Endothelial cell of umbilical vein (primary cell): ENCODE results near the gene SUFU.

ENCODE experiments used
- CTCF ChIP-seq, 2 donors: IDR thresholded peaks; 1 replicate in 1 of 2; 2 replicates in 1 of 2; pipeline ENCODE4 v1.5.1; 2011; ENCODE audit warnings: low read length in 2 of 2, mild to moderate bottlenecking in 2 of 2, moderate library complexity in 2 of 2, control low read depth in 1 of 2, inconsistent platforms in 1 of 2, low read depth in 1 of 2; ENCODE audit not compliant: insufficient read depth in 1 of 2; ENCODE audit errors: extremely low read depth in 1 of 2
- EZH2 ChIP-seq: IDR thresholded peaks from 2 replicates; pipeline ENCODE4 v1.6.1; 2012; ENCODE audit warnings: borderline replicate concordance, low read depth, mild to moderate bottlenecking, moderate library complexity, low read length, inconsistent platforms; ENCODE audit not compliant: severe bottlenecking
- FOS ChIP-seq: IDR thresholded peaks from 2 replicates; pipeline ENCODE4 v1.6.1; 2011; ENCODE audit warnings: mild to moderate bottlenecking, low read length, moderate library complexity, borderline replicate concordance; ENCODE audit not compliant: insufficient read depth
- JUN ChIP-seq: IDR thresholded peaks from 2 replicates; pipeline ENCODE4 v1.6.1; 2011; ENCODE audit warnings: borderline replicate concordance, low read depth; ENCODE audit not compliant: insufficient read length, insufficient read depth
- MAX ChIP-seq: IDR thresholded peaks from 2 replicates; pipeline ENCODE4 v1.6.1; 2011; ENCODE audit not compliant: insufficient read depth, insufficient read length
- MYC ChIP-seq: IDR thresholded peaks from one replicate; pipeline ENCODE4 v1.6.1; 2011; ENCODE audit warnings: mild to moderate bottlenecking, low read depth, low read length
- POLR2A ChIP-seq: IDR thresholded peaks from 2 replicates; pipeline ENCODE4 v1.6.1; 2012; ENCODE audit warnings: low read depth, mild to moderate bottlenecking, control low read depth, low read length
- POLR2AphosphoS5 ChIP-seq: IDR thresholded peaks from 2 replicates; pipeline ENCODE4 v1.6.1; 2012; ENCODE audit warnings: low read depth, mild to moderate bottlenecking, control low read depth, low read length, moderate library complexity; ENCODE audit not compliant: insufficient read depth

DNA sequence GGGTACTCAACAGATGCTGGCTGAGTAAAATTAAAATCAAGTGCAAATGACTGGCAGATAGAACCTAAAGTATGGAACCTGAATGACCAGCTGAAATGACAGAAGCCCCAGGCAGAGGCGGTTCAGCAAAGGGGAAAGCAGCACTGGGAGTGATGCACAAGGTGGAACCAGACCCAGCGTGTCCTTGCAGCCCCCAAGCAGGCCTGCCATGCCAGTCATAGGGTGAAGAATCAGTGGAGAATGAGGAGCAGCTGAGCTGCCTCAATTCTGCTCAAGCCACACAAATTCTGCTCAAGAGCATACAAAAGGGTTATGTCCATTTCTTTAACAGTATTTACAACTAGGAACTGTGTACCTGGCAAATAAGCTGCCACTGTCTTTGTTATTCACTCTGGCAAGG, 10.0 kb upstream of the SUFU start:
- TF ChIP-seq CTCF (IDR thresholded peaks at IDR 0.05; ENCODE audit: extremely low read depth in 1 of 2, insufficient read depth in 1 of 2, low read depth in 1 of 2, low read length in 2 of 2) (no peak), POLR2AphosphoS5 (no peak), JUN (no peak), POLR2A (no peak), MAX (no peak), FOS (no peak), MYC (no peak), EZH2 (no peak)
